ENCODE data around the gene C1QTNF3. TPM values are rescaled to one million over a fixed set of nuclear protein-coding genes. Genes with fewer than 3 reads are reported as not detected.

C1QTNF3 gene
- total RNA-seq, 1 experiment from 2014 or later, result 2.1 TPM

GRCh38 chr5:33969572-33970452, 73.2 kb downstream of the C1QTNF3 start:
- H3K4me1 Mint-ChIP-seq (ENCODE audit: low read depth, unreplicated experiment), result no peaks in the 10 kb centered on the region
- no peaks in the 10 kb centered on the region for H3K9me3 Mint-ChIP-seq (ENCODE audit: low read depth, unreplicated experiment)
- TF ChIP-seq, protein P1, sequence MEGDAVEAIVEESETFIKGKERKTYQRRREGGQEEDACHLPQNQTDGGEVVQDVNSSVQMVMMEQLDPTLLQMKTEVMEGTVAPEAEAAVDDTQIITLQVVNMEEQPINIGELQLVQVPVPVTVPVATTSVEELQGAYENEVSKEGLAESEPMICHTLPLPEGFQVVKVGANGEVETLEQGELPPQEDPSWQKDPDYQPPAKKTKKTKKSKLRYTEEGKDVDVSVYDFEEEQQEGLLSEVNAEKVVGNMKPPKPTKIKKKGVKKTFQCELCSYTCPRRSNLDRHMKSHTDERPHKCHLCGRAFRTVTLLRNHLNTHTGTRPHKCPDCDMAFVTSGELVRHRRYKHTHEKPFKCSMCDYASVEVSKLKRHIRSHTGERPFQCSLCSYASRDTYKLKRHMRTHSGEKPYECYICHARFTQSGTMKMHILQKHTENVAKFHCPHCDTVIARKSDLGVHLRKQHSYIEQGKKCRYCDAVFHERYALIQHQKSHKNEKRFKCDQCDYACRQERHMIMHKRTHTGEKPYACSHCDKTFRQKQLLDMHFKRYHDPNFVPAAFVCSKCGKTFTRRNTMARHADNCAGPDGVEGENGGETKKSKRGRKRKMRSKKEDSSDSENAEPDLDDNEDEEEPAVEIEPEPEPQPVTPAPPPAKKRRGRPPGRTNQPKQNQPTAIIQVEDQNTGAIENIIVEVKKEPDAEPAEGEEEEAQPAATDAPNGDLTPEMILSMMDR (IDR thresholded peaks at IDR 0.05; ENCODE audit: unreplicated experiment), result peak; percentile 69
- intact Hi-C loops (cut with micrococcal nuclease; ENCODE audit: unreplicated experiment), result loop anchor here (1.0 kb wide), 2 partner anchors 500 to 534 kb away; no protein-coding TSS in a partner anchor
- CTCF ChIA-PET, result interaction anchor here (0.7 to 2.0 kb wide), 9 partner anchors 10 to 536 kb away, joined by 3 to 25 read pairs (median 5); partner anchors contain the start of gene AMACR
- H3K27ac Mint-ChIP-seq (ENCODE audit: unreplicated experiment), result no peak overlapping the region
- H3K27me3 Mint-ChIP-seq (ENCODE audit: unreplicated experiment), result peaks cover 8% of the 10 kb centered on the region
- peak; percentile 34 for DNase-seq
- BruUV-seq (replicated peaks), result no TSS peak
- H3K4me3 Mint-ChIP-seq (ENCODE audit: low read depth, unreplicated experiment), result no peak overlapping the region
- H3K36me3 Mint-ChIP-seq (ENCODE audit: insufficient read depth, unreplicated experiment), result no peaks in the 10 kb centered on the region

DNA sequence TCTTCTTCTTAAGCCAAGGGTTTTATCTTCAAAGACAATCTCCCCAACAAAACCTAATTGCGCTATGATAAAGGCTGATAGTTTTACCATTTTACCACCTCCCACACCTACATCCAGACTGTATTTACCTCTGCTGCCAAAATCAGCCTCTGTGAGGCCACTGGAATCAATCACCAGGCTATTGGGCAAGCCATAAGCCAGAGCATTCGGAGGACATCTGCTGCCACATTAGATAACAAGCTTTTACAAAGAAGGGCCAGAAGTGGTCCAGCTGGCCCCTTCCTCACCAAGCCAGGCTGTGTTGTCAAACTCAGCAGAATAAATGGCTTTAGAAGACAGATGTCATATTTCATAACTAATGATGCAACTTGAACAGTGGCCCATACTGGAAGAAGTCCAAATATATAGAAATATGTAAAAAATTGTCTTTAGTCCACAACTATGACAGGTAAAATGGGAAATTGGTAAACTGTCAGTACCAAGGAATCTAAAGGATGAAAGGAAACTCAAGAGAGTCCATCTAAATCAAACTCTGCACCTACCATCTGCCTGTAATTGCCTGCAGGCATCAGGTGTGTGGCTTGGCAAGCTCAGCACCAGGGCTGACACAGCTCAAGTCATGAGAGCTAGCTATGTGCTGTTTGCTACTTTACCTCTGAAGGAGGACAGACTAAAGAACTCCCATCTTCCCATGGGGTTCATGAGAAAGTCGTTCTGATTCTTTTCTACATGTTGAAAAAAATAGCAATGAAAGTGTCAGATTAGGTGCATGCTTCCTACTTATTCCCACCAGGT, 74.6 kb downstream of the C1QTNF3 start:
- intact Hi-C loops (cut with micrococcal nuclease; ENCODE audit: unreplicated experiment), result loop anchor here (1.0 kb wide), 1 partner anchor 498 kb away; no protein-coding TSS in a partner anchor
- CTCF ChIA-PET, result interaction anchor here (0.7 kb wide), 1 partner anchor 389 kb away, joined by 5 read pairs; no protein-coding TSS in a partner anchor
- no TSS peak for BruUV-seq (replicated peaks)
- H3K27me3 Mint-ChIP-seq (ENCODE audit: unreplicated experiment), result peaks cover 8% of the 10 kb centered on the region
- DNase-seq, result no peak
- TF ChIP-seq, protein P1 (IDR thresholded peaks at IDR 0.05; ENCODE audit: unreplicated experiment), result no peak
- H3K27ac Mint-ChIP-seq (ENCODE audit: unreplicated experiment), result no peak overlapping the region
- H3K4me3 Mint-ChIP-seq (ENCODE audit: low read depth, unreplicated experiment), result no peak overlapping the region
- H3K9me3 Mint-ChIP-seq (ENCODE audit: low read depth, unreplicated experiment), result no peaks in the 10 kb centered on the region
- no peaks in the 10 kb centered on the region for H3K36me3 Mint-ChIP-seq (ENCODE audit: insufficient read depth, unreplicated experiment)
- H3K4me1 Mint-ChIP-seq (ENCODE audit: low read depth, unreplicated experiment), result no peaks in the 10 kb centered on the region

Other genes with a start within 250 kb of the C1QTNF3 start
- 1.2 TPM in 2 replicates for gene ADAMTS12, start 151.2 kb downstream of the C1QTNF3 start, total RNA-seq (2022)
- gene RXFP3, start 106.8 kb downstream of the C1QTNF3 start, total RNA-seq (2022), result not detected in 2 replicates
- gene SLC45A2, start 58.5 kb downstream of the C1QTNF3 start, total RNA-seq (2022), result 0.59 TPM in 1 of 2 replicates, not detected in the other
- gene AMACR, start 35.2 kb downstream of the C1QTNF3 start, total RNA-seq (2022), result 9.1 and 10.7 TPM in 2 replicates

All from Calu3 (cell line).